Prostate gland (tissue), 2 donors: ENCODE results near the gene BSND.

ENCODE experiments used
- POLR2A ChIP-seq: fragments of 450-650 bp; IDR thresholded peaks from one replicate; pipeline ENCODE4 v1.6.1; 2016; ENCODE audit warnings: antibody characterized with exemption, mild to moderate bottlenecking
- TF ChIP-seq, protein P1 (sequence below), 4 experiments: fragments of 200-600 bp in 2 of 4; fragments of 450-650 bp in 2 of 4; sonication (generic) in 2 of 4; IDR thresholded peaks; 1 replicate in 3 of 4; 2 replicates in 1 of 4; pipeline ENCODE4 v1.5.1; 2016 to 2019; ENCODE audit warnings: antibody characterized with exemption in 4 of 4, mild to moderate bottlenecking in 2 of 4, moderate library complexity in 2 of 4

DNA sequence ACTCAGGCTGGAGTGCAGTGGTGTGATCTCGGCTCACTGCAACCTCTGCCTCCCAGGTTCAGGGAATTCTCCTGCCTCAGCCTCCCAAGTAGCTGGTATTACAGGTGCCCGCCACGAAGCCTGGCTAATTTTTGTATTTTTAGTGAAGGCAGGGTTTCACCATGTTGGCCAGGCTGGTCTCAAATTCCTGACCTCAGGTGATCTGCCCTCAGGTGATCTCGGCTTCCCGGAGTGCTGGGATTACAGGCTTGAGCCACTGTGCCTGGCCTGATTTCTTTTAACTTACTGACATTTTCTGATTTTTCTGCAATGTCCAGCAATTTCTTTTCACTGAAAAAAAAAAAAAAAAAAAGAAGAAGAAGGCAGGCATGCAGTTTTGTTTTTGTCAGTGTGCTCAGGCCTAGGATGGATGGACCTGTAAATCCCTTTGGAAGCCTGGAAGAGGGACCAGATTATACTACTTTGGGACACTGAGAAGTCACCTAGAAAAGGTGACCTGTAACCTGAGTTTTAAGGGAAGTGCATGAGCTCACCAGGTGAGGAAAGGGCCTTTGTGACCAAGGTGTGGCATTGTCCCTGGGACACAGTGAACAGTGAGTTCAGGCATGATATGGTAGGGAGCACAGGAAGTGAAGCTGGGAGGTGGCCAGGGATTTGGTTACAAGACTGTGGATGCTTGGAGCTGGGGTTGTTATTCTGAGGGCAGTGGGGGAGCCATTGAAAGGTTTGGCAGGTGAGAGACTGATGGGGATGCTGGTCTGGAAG, 21.0 kb upstream of the BSND start:
- TF ChIP-seq POLR2A = no peak
- TF ChIP-seq, protein P1, sequence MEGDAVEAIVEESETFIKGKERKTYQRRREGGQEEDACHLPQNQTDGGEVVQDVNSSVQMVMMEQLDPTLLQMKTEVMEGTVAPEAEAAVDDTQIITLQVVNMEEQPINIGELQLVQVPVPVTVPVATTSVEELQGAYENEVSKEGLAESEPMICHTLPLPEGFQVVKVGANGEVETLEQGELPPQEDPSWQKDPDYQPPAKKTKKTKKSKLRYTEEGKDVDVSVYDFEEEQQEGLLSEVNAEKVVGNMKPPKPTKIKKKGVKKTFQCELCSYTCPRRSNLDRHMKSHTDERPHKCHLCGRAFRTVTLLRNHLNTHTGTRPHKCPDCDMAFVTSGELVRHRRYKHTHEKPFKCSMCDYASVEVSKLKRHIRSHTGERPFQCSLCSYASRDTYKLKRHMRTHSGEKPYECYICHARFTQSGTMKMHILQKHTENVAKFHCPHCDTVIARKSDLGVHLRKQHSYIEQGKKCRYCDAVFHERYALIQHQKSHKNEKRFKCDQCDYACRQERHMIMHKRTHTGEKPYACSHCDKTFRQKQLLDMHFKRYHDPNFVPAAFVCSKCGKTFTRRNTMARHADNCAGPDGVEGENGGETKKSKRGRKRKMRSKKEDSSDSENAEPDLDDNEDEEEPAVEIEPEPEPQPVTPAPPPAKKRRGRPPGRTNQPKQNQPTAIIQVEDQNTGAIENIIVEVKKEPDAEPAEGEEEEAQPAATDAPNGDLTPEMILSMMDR (IDR thresholded peaks at IDR 0.05) = no peak
